Spleen (tissue), 7 donors: ENCODE results near the gene GOLGA8R.
"Not testable (repeated sequence)": the region's sequence is repeated elsewhere in the genome, so short reads cannot be mapped to it uniquely, and the experiment has no call there.

Experiments used
- CTCF ChIP-seq, 11 experiments: fragments of 200-600 bp in 7 of 11; fragments of 450-650 bp in 4 of 11; sonication (generic) in 4 of 11; IDR thresholded peaks in 8 of 11; conservative IDR thresholded peaks in 3 of 11; 1 replicate in 7 of 11; 2 replicates in 4 of 11; pipeline versions ENCODE4 v1.4.0 to v1.8.0; 2016 to 2021; ENCODE audit warnings: antibody characterized with exemption in 11 of 11, inconsistent platforms in 4 of 11, mild to moderate bottlenecking in 1 of 11
- POLR2A ChIP-seq, 3 donors: fragments of 450-650 bp; IDR thresholded peaks; one replicate each; pipeline ENCODE4 v1.5.1; 2017; ENCODE audit warnings: antibody characterized with exemption in 3 of 3, mild to moderate bottlenecking in 1 of 3
- donor health status: DM: no; HTN: no; CAD: no; lungs with moderate emphysema.
- donor health status: DM: no; HTN: no; CAD: no.
- donor health status: DM: no; HTN: no; CAD: no.

- not testable (repeated sequence) for TF ChIP-seq CTCF (IDR thresholded peaks at IDR 0.05 in 8 of 11, conservative IDR thresholded peaks at IDR 0.05 in 3 of 11); POLR2A (IDR thresholded peaks at IDR 0.05)
Measured at GRCh38 chr15:30452702-30453101, 38.6 kb upstream of the GOLGA8R start.
